HG03457 (cell line): ENCODE measurements around the gene RAB20.
"Not testable (repeated sequence)": the region's sequence is repeated elsewhere in the genome, so short reads cannot be mapped to it uniquely, and the experiment has no call there.

Experiments used
- ATAC-seq: cut with Tn5 transposase; IDR thresholded peaks from one replicate; pipeline ENCODE4 v1.9.1; 2021; ENCODE audit warnings: moderate number of reproducible peaks; ENCODE audit not compliant: unreplicated experiment

RAB20 gene

GRCh38 chr13:110495376-110495775 lies 66.1 kb downstream of the RAB20 start:
- no peak for ATAC-seq

GRCh38 chr13:110493613-110494012 lies 67.9 kb downstream of the RAB20 start:
- ATAC-seq: no peak

- no peak for ATAC-seq
Measured at GRCh38 chr13:110492679-110493593, 68.6 kb downstream of the RAB20 start.

GRCh38 chr13:110491869-110492678 lies 69.4 kb downstream of the RAB20 start:
- ATAC-seq: no peak

- ATAC-seq: no peak
Measured at GRCh38 chr13:110490009-110490770, 71.3 kb downstream of the RAB20 start.

GRCh38 chr13:110486880-110487279 lies 74.6 kb downstream of the RAB20 start:
- not testable (repeated sequence) for ATAC-seq

- ATAC-seq: no peak
Measured at GRCh38 chr13:110486061-110486715, 75.3 kb downstream of the RAB20 start.

GRCh38 chr13:110485604-110486003 lies 75.9 kb downstream of the RAB20 start:
- no peak for ATAC-seq

- ATAC-seq: no peak
Measured at GRCh38 chr13:110484290-110485048, 77.1 kb downstream of the RAB20 start.

- no peak for ATAC-seq
Measured at GRCh38 chr13:110483386-110483968, 78.0 kb downstream of the RAB20 start.

- ATAC-seq: no peak
Measured at GRCh38 chr13:110480161-110480560, 81.4 kb downstream of the RAB20 start.

- ATAC-seq: no peak
Measured at GRCh38 chr13:110479648-110480047, 81.9 kb downstream of the RAB20 start.

GRCh38 chr13:110479215-110479545 lies 82.3 kb downstream of the RAB20 start:
- ATAC-seq: no peak

GRCh38 chr13:110478405-110479214 lies 82.9 kb downstream of the RAB20 start:
- ATAC-seq: no peak

GRCh38 chr13:110477706-110478245 lies 83.7 kb downstream of the RAB20 start:
- no peak for ATAC-seq

GRCh38 chr13:110476220-110476617 lies 85.3 kb downstream of the RAB20 start:
- ATAC-seq: no peak

GRCh38 chr13:110475550-110476219 lies 85.8 kb downstream of the RAB20 start:
- ATAC-seq: no peak

GRCh38 chr13:110475117-110475516 lies 86.4 kb downstream of the RAB20 start:
- ATAC-seq: no peak
